Hematopoietic multipotent progenitor cell treated with erythropoietin and hydrocortisone succinate and interleukin-3 and kit ligand, for 17 days (in vitro differentiated cells): ENCODE results near the gene PSG2.
"Not testable (repeated sequence)": the region's sequence is repeated elsewhere in the genome, so short reads cannot be mapped to it uniquely, and the experiment has no call there.

Source experiments
- DNase-seq: peaks from one replicate; pipeline ENCODE4 v3.0.0-alpha.2; 2015; ENCODE audit warnings: low spot score

Gene PSG2

GRCh38 chr19:43082601-43083000 is at the start of gene PSG2:
Gene PSG2 (minus strand): TSS chr19:43082701. CDS start chr19:43082569, 132 bp downstream.
- not testable (repeated sequence) for DNase-seq

DNA sequence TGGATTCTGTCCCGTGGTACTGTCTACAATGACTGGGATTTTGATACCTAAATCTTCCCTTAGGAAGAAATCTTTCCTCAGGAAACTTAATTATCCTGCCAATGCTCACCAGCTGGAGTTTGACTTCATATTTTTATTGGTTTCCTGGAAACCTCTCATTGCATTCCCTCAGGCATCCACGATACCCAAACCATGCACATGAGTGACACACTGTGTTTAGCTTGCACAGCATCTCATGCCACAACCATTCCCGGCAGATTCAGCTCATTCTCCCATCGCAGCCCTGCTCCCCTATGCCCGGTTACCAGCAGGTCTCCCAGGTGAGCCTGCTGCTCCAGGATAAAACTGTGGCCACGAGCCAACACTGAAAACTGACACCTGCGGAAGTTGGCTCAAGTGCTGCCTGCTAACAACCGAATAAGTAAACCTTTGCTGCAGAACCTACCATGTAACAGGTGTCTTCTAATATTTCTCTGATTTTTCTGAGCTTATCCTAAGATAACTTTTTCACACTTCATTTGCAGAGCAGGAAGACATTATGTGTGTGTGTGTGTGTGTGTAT is 48.9 kb upstream of the PSG2 start:
- not testable (repeated sequence) for DNase-seq

GRCh38 chr19:43129197-43129596 is 46.7 kb upstream of the PSG2 start:
- not testable (repeated sequence) for DNase-seq

GRCh38 chr19:43127336-43127735 is 44.8 kb upstream of the PSG2 start:
- DNase-seq: not testable (repeated sequence)

- DNase-seq: no peak
Measured at GRCh38 chr19:43126720-43127119, 44.2 kb upstream of the PSG2 start.

GRCh38 chr19:43124360-43124759 is 41.9 kb upstream of the PSG2 start:
- no peak for DNase-seq

GRCh38 chr19:43120433-43121026 is 38.0 kb upstream of the PSG2 start:
- not testable (repeated sequence) for DNase-seq

- DNase-seq: not testable (repeated sequence)
Measured at GRCh38 chr19:43119526-43119925, 37.0 kb upstream of the PSG2 start.

- not testable (repeated sequence) for DNase-seq
Measured at GRCh38 chr19:43116421-43116820, 33.9 kb upstream of the PSG2 start.

GRCh38 chr19:43115548-43115947 is 33.0 kb upstream of the PSG2 start:
- DNase-seq: not testable (repeated sequence)

DNA sequence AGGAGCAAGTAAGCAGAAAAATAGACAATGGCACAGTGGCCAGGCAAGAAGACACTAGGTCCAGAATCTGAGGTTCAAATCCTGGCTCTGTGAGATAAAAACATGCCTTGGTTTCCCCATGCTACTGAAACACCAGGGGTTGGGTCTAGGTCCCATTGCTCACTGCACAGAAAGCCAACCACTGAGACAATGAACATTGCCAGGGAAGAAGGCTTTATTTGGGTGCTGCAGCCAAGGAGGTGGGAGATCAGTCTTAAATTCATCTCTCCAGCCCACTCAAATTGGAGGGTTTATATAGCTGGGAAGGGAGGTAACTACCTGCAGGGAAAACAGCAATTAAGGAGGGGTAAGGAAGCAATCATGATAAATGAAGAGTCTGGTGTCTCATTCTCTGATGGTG is 32.6 kb upstream of the PSG2 start:
- DNase-seq: not testable (repeated sequence)

- not testable (repeated sequence) for DNase-seq
Measured at GRCh38 chr19:43114626-43115025, 32.1 kb upstream of the PSG2 start.

DNA sequence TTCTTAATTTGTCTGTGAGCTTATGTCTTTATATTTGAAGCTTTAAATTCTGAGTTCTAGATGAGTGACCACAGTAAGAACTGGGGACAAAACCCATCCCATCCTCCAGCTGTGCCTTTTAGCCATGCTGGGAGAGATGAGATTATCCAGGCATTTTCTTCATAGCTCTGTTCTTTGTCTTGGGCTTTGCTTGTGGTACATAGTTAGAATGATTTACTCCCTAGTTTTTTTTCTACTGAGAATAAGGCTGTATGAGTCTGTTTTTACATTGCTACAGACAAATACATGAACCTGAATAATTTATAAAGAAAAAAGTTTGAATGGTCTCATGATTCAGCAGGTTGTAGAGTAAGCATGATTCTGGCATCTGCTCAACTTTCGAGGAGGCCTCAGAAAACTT is 24.9 kb upstream of the PSG2 start:
- not testable (repeated sequence) for DNase-seq

DNA sequence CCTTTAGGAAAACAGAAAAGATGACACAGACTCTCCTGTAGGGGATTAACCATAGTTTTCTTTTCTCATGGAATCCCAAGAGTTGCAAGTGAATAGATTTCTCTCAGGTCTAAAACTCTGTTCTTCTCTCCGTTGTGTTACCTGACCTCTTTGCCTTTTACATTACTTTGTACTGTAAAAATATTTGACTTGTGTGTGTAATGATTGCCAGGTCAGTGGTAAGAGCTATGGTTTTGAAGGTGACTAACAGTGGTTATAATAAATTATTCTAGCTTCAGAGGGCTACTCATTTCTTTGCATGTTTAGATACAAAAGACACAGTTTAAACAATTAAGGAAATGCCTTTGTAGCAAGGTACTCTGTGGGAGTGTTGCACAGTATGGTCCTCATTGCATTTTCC is 23.0 kb upstream of the PSG2 start:
- no peak for DNase-seq

DNA sequence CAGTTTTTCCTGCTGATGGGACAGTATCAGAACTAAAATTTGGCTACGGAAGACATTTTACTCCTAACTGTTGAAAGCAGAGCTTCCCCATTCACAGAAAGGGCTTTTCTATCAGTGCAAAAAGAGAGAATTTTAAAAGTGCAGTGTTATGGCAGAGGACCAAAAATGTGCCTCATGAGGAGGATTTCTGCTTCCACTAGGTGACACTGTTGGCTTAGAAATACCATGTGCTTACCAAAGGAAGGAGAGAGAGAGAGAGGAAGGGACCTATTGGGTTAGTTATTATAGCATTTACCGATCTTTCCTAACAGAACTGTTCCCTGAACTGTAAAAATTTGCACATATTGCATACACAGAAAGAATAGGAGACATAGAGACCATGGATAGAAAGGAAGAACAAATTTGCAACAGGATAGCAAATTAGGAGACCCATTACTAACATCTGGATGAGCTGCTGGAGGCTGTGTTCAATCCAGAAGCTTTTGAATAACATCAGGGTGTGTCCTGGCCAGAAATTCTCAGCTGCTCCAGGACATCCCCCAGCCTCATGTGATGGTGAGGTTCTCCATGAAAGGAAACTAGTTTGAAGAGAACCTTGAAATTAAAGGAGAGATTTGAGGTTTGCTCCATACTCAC is 21.8 kb upstream of the PSG2 start:
- DNase-seq: not testable (repeated sequence)

DNA sequence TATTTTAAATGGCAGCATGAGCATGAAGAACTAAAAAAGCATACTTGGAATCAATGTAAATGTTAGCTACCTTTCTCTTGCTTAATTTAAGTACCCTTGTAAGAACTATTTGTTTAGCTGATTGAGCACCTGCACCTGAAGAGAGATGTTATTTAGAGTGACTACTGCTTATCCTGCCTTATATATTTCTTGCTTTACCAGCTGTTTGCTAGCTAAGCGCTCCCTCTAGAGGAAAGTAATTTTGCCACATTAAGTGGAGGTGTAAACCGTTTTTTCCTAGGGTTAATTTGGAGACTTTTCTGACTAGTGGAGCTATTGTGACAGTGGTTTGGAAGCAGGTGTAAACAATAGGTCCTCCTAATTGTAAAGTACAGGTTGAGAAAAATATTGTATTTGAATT is 19.4 kb upstream of the PSG2 start:
- DNase-seq: no peak

- not testable (repeated sequence) for DNase-seq
Measured at GRCh38 chr19:43098416-43098815, 15.9 kb upstream of the PSG2 start.

- DNase-seq: not testable (repeated sequence)
Measured at GRCh38 chr19:43087702-43088340, 5.3 kb upstream of the PSG2 start.

DNA sequence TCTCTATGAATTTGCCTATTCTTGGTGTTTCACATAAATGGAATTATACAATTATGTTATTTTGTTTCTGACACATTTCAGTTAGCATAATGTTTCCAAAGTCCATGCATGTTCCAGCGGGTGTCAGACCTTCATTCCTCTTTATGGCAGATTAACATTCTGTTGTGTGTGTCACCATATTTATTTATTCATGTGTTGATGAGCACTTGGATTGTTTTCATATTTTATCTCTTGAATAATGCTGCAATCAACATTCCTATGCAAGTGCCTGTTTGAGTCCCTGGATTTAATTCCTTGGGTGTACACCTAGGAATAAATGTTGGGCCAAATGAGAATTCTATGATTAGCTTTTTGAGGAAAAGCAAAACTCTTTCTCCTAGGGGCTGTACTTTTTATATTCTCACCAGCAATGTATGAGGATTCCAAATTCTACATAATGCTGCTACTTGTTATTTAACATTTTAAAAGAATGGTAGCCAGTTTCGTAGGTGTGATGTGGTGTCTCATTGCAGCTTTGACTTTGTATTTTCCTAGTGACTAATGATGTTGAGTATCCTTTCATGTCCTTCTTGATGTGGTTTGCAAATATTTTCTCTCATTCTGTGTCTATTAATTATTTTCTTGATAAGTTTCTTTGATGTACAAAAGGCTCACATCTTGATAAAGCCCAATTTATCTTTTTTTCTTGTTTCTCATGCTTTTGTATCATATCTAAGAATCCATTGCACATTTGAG is 3.5 kb upstream of the PSG2 start:
- not testable (repeated sequence) for DNase-seq

DNA sequence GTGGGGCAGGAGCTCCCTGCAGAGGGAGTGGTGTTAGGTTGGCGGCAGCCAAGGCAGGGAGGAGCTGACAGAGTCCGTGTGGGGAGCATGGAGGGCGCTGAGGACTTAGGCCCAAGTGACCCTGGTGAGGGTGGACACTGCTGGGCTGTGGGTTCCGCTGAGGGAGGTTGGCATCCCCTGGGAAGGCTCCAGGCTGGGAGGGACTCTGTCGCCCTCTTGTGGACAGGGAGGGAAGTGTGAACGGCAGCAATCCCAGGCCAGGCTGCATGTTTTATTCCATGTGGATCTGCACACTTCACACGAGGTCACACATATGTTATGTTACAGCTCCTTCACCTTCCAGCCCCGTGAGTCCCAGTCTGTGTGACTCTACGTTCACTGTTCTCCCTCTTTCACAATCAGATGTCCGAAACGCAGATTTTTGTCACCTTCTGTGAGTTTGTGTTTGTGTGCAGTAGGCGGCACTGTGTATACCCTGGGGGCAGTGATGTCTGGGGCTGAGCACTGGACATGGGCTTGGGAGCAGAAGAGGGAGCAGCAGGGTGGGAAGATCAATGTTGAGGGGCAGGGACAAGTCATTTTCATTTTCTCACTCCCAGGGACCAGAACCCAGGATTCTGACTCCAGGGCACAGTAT is 1.8 kb upstream of the PSG2 start:
- peak; percentile 10 for DNase-seq

DNA sequence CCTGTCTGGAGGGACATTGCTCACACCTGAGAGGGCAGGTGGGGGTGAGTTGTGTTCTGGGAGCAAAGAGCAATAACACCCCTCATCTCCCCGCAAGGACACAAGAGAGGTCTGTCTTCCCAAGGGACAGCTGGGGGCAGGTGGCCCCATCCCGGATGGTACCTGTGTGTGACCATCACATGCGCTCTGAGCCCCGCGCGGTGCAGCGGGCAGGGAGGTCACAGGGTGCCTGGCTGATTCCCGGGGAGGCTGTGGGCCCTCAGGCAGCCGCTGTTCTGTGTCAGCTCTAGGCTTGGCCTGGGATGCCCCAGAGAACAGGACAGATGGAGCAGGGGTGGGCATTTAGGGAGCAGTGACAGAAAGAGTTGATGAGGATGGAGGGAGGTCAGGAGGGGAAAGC is 1.2 kb upstream of the PSG2 start:
- DNase-seq: not testable (repeated sequence)

DNA sequence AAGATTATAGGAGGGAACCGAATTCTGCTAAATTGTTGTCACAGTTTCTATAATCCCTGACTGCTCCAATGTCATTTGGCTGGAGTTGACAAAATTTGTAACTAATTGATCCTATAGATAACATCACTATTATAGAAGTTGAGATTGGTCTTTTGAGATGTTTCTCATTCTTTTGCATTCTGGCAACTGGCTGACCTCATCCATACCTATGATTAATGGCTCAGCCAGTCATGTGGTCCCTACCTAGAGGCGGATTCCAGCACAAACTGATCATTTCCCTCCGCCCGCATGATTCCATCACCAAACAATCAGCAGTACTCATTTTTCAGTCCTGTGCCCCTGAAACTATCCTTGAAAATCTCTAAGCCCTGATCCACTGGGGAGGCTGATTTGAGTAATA is 4.2 kb downstream of the PSG2 start:
- DNase-seq: no peak
